Stimulated activated CD8-positive, alpha-beta memory T cell treated with anti-CD3 and anti-CD28 coated beads, Interleukin-15, amount 100 ng/mL, for 1 hour (primary cell): ENCODE data around the gene ANAPC5.
"Not testable (repeated sequence)": the region's sequence is repeated elsewhere in the genome, so short reads cannot be mapped to it uniquely, and the experiment has no call there.

ENCODE experiments used
- DNase-seq: peaks from one replicate; pipeline ENCODE4 v3.0.0-alpha.2; 2020; ENCODE audit warnings: low read depth

ANAPC5 gene

GRCh38 chr12:121310231-121310630, 42.0 kb downstream of the ANAPC5 start:
- DNase-seq = not testable (repeated sequence)

- not testable (repeated sequence) for DNase-seq
Observed at GRCh38 chr12:121307397-121307796, 44.8 kb downstream of the ANAPC5 start.

- no peak for DNase-seq
Observed at GRCh38 chr12:121304306-121304705, 47.9 kb downstream of the ANAPC5 start.

- no peak for DNase-seq
Observed at GRCh38 chr12:121301876-121302275, 50.3 kb downstream of the ANAPC5 start.

- DNase-seq = no peak
Observed at GRCh38 chr12:121300083-121300819, 52.0 kb downstream of the ANAPC5 start.

GRCh38 chr12:121299662-121300061, 52.5 kb downstream of the ANAPC5 start:
- no peak for DNase-seq

GRCh38 chr12:121298411-121298810, 53.8 kb downstream of the ANAPC5 start:
- DNase-seq = not testable (repeated sequence)

- no peak for DNase-seq
Observed at GRCh38 chr12:121297435-121297991, 54.7 kb downstream of the ANAPC5 start.

- DNase-seq = peak; percentile 57
Observed at GRCh38 chr12:121296618-121297434, 55.4 kb downstream of the ANAPC5 start, which contains the start of gene CAMKK2. Gene CAMKK2, minus strand, starts transcription at chr12:121296709. Its CDS starts 22,183 bp downstream, at chr12:121274526.

GRCh38 chr12:121295746-121296617, 56.2 kb downstream of the ANAPC5 start:
- no peak for DNase-seq

GRCh38 chr12:121295116-121295745, 57.0 kb downstream of the ANAPC5 start:
- DNase-seq = no peak

GRCh38 chr12:121294151-121294889, 57.9 kb downstream of the ANAPC5 start:
- no peak for DNase-seq

GRCh38 chr12:121293603-121294002, 58.6 kb downstream of the ANAPC5 start:
- DNase-seq = no peak

- no peak for DNase-seq
Observed at GRCh38 chr12:121290410-121290809, 61.8 kb downstream of the ANAPC5 start.

GRCh38 chr12:121289962-121290361, 62.2 kb downstream of the ANAPC5 start:
- DNase-seq = no peak

GRCh38 chr12:121288986-121289385, 63.2 kb downstream of the ANAPC5 start:
- DNase-seq = no peak

GRCh38 chr12:121288158-121288845, 63.9 kb downstream of the ANAPC5 start:
- DNase-seq = no peak

- no peak for DNase-seq
Observed at GRCh38 chr12:121287267-121287954, 64.8 kb downstream of the ANAPC5 start.

GRCh38 chr12:121285856-121286255, 66.4 kb downstream of the ANAPC5 start:
- DNase-seq = no peak
